IMR-90 (cell line): ENCODE measurements around the gene PGC. TPM values are rescaled to one million over a fixed set of nuclear protein-coding genes. Genes with fewer than 3 reads are reported as not detected.

Source experiments
- ATAC-seq: fragments of 200-7000 bp; cut with Tn5 transposase; 2 replicates; pipeline ENCODE4 v1.9.1; 2020; ENCODE audit warnings: low read depth, mild to moderate bottlenecking, moderate library complexity
- BruUV-seq: library from RNA; stranded (reverse); fragments of 400-500 nt; replicated peaks from 2 replicates; lab custom pipeline; 2021; lab: Mats Ljungman, UMichigan
- CTCF ChIA-PET: fragments of 300-600 bp; formaldehyde crosslinking; extraction: SDS; loops from one replicate; lab custom pipeline; 2021; ENCODE audit warnings: antibody characterized with exemption; lab: Yijun Ruan, JAX
- POLR2A ChIA-PET: fragments of 300-600 bp; sonication (Branson Sonifier 250); formaldehyde crosslinking; loops from one replicate; lab custom pipeline; 2022; ENCODE audit warnings: antibody characterized with exemption; ENCODE audit not compliant: unreplicated experiment; lab: Charles Lee
- DNase-seq: peaks from one replicate; pipeline ENCODE4 v3.0.0; 2013
- H2AFZ ChIP-seq: replicated peaks from 2 replicates; pipeline ENCODE3; 2013; ENCODE audit warnings: low read length, mild to moderate bottlenecking; ENCODE audit not compliant: poor library complexity
- H2AK5ac ChIP-seq: 2 replicates; pipeline ENCODE4 v1.6.1; 2013; ENCODE audit warnings: low read depth, low read length, inconsistent platforms
- H2AK9ac ChIP-seq: replicated peaks from 2 replicates; pipeline ENCODE3; 2013; ENCODE audit warnings: mild to moderate bottlenecking, low read depth, low read length, moderate library complexity; ENCODE audit not compliant: poor library complexity
- H2BK120ac ChIP-seq: 2 replicates; pipeline ENCODE4 v1.6.1; 2013; ENCODE audit warnings: low read depth, low read length, inconsistent platforms
- H2BK15ac ChIP-seq: 3 replicates; pipeline ENCODE4 v1.6.1; 2013; ENCODE audit warnings: low read depth, low read length, inconsistent platforms
- H2BK20ac ChIP-seq: 2 replicates; pipeline ENCODE4 v1.6.1; 2013; ENCODE audit warnings: low read depth, mild to moderate bottlenecking, inconsistent platforms, low read length, moderate library complexity
- H2BK5ac ChIP-seq: 2 replicates; pipeline ENCODE4 v1.6.1; 2013; ENCODE audit warnings: mild to moderate bottlenecking, low read depth, low read length, inconsistent platforms; ENCODE audit not compliant: poor library complexity, severe bottlenecking
- H3K14ac ChIP-seq: replicated peaks from 2 replicates; pipeline ENCODE4 v1.6.1; 2013; ENCODE audit warnings: low read depth, low read length, inconsistent platforms
- H3K18ac ChIP-seq: 2 replicates; pipeline ENCODE4 v1.6.1; 2013; ENCODE audit warnings: low read depth, low read length, control low read depth
- H3K23ac ChIP-seq: 2 replicates; pipeline ENCODE4 v1.6.1; 2013; ENCODE audit warnings: low read depth, low read length, inconsistent platforms
- H3K27ac ChIP-seq: 2 replicates; pipeline ENCODE4 v1.5.1; 2013; ENCODE audit warnings: mild to moderate bottlenecking, control low read depth, low read length; ENCODE audit not compliant: insufficient read depth
- H3K27me3 ChIP-seq: 2 replicates; pipeline ENCODE4 v1.6.1; 2013; ENCODE audit warnings: low read length; ENCODE audit not compliant: control insufficient read depth, insufficient read depth
- H3K36me3 ChIP-seq: 2 replicates; pipeline ENCODE4 v1.6.1; 2013; ENCODE audit warnings: low read length, mixed read lengths; ENCODE audit not compliant: control insufficient read depth, insufficient read depth
- H3K4ac ChIP-seq: 2 replicates; pipeline ENCODE4 v1.6.1; 2013; ENCODE audit warnings: low read depth, low read length, inconsistent platforms
- H3K4me1 ChIP-seq: 2 replicates; pipeline ENCODE4 v1.6.1; 2013; ENCODE audit warnings: low read length, mixed read lengths; ENCODE audit not compliant: control insufficient read depth, insufficient read depth
- H3K4me2 ChIP-seq: 2 replicates; pipeline ENCODE4 v1.6.1; 2013; ENCODE audit warnings: low read depth, mild to moderate bottlenecking, control low read depth, low read length, moderate library complexity
- H3K4me3 ChIP-seq: 2 replicates; pipeline ENCODE4 v1.5.1; 2013; ENCODE audit warnings: low read depth, mild to moderate bottlenecking, control low read depth, low read length, moderate library complexity; ENCODE audit not compliant: insufficient read depth
- H3K56ac ChIP-seq: 2 replicates; pipeline ENCODE4 v1.6.1; 2013; ENCODE audit warnings: low read length, inconsistent platforms; ENCODE audit not compliant: insufficient read depth; ENCODE audit errors: extremely low read depth
- H3K79me1 ChIP-seq, 2 experiments: 2 replicates each; pipeline ENCODE4 v1.6.1; 2013; ENCODE audit warnings: low read length in 2 of 2, inconsistent platforms in 1 of 2, low read depth in 1 of 2
- H3K9ac ChIP-seq: 2 replicates; pipeline ENCODE4 v1.6.1; 2013; ENCODE audit warnings: low read depth, low read length, control low read depth
- H3K9me1 ChIP-seq: 2 replicates; pipeline ENCODE4 v1.6.1; 2013; ENCODE audit warnings: low read length, inconsistent platforms; ENCODE audit not compliant: insufficient read depth
- H3K9me3 ChIP-seq: 2 replicates; pipeline ENCODE4 v1.6.1; 2013; ENCODE audit warnings: low read length; ENCODE audit not compliant: control insufficient read depth, insufficient read depth
- H4K20me1 ChIP-seq: 2 replicates; pipeline ENCODE4 v1.6.1; 2013; ENCODE audit warnings: low read length, inconsistent platforms; ENCODE audit not compliant: insufficient read depth
- H4K5ac ChIP-seq: 2 replicates; pipeline ENCODE4 v1.6.1; 2013; ENCODE audit warnings: mild to moderate bottlenecking, low read depth, low read length, control low read depth
- H4K8ac ChIP-seq, 2 experiments: 2 replicates each; pipeline ENCODE4 v1.6.1; 2013; ENCODE audit warnings: low read depth in 2 of 2, low read length in 2 of 2, control low read depth in 1 of 2, inconsistent platforms in 1 of 2
- H4K91ac ChIP-seq: 2 replicates; pipeline ENCODE4 v1.6.1; 2013; ENCODE audit warnings: low read depth, low read length, inconsistent platforms; ENCODE audit not compliant: insufficient read depth
- CHD1 ChIP-seq: IDR thresholded peaks from 2 replicates; pipeline ENCODE4 v1.6.1; 2012; ENCODE audit warnings: low read depth, low read length, improper control_type of control experiment
- CTCF ChIP-seq: conservative IDR thresholded peaks from 2 replicates; pipeline ENCODE4 v1.5.1; 2012; ENCODE audit warnings: mild to moderate bottlenecking, low read depth, low read length, improper control_type of control experiment
- FOS ChIP-seq: fragments of 150-350 bp; IDR thresholded peaks from 2 replicates; pipeline ENCODE4 v1.6.1; 2016; ENCODE audit warnings: low read depth, low read length
- MAFK ChIP-seq: IDR thresholded peaks from 2 replicates; pipeline ENCODE4 v1.6.1; 2012; ENCODE audit warnings: low read depth, low read length, improper control_type of control experiment
- MAZ ChIP-seq: IDR thresholded peaks from 2 replicates; pipeline ENCODE4 v1.6.1; 2012; ENCODE audit warnings: low read depth, mild to moderate bottlenecking, low read length, improper control_type of control experiment, moderate library complexity, borderline replicate concordance
- MXI1 ChIP-seq: IDR thresholded peaks from 2 replicates; pipeline ENCODE4 v1.6.1; 2012; ENCODE audit warnings: low read depth, mild to moderate bottlenecking, low read length, moderate library complexity, borderline replicate concordance
- POLR2A ChIP-seq: IDR thresholded peaks from 2 replicates; pipeline ENCODE4 v1.6.1; 2012; ENCODE audit warnings: mild to moderate bottlenecking, low read depth, low read length
- USF2 ChIP-seq: fragments of 150-350 bp; IDR thresholded peaks from 2 replicates; pipeline ENCODE4 v1.6.1; 2017; ENCODE audit warnings: mild to moderate bottlenecking, antibody characterized with exemption, low read length, low read depth
- WGBS, 2 experiments: methylation state at CpG; one replicate each; pipeline versions ENCODE4 v1.1.5 to v1.1.7; 2013; ENCODE audit warnings: missing lambda C conversion rate in 2 of 2; ENCODE audit not compliant: insufficient read length in 1 of 2; ENCODE audit errors: extremely low coverage in 2 of 2; 5-methylcytosine and 5-hydroxymethylcytosine counted together
- dilution Hi-C: fragments of 300-500 bp; cut with HindIII; formaldehyde crosslinking; loops from one replicate; pipeline ENCODE4 v1.14.3; 2018; ENCODE audit warnings: low sequenced_read_pairs; ENCODE audit not compliant: unreplicated experiment
- in situ Hi-C: fragments of 300-500 bp; cut with MboI; formaldehyde crosslinking; loops from 3 replicates; pipeline ENCODE4 v1.14.3; 2019; ENCODE audit warnings: low sequenced_read_pairs, inconsistent platforms, mixed read lengths
- intact Hi-C: fragments of 100-400 bp; cut with micrococcal nuclease; formaldehyde crosslinking; loops from 2 replicates; pipeline ENCODE4 v1.10.0; 2022
- polyA plus RNA-seq, 3 experiments: library from polyadenylated mRNA; depleted of rRNA; stranded (reverse); fragments of >200 nt; gene quantifications; 2 replicates each; pipeline ENCODE4 v1.2.3, GENCODE V29; 2012; ENCODE audit warnings: low replicate concordance in 1 of 3
- total RNA-seq: library from RNA; depleted of rRNA; stranded (reverse); fragments of >200 nt; gene quantifications from 2 replicates; pipeline ENCODE4 v1.2.3, GENCODE V29; 2012

Gene PGC
- total and polyA plus RNA-seq, 2 of the 4 experiments (the other 2 are of a cell fraction), result not detected

- Histone ChIP-seq H2BK20ac (no peak overlapping the region), H2AFZ (no peak overlapping the region), H3K56ac (no peak overlapping the region), H2BK120ac (no peak overlapping the region), H4K91ac (no peak overlapping the region), H3K4me2 (no peak overlapping the region), H3K27ac (no peak overlapping the region), H3K4ac (peak overlapping the region; percentile 89), H4K8ac (no peak overlapping the region; a peak in 1 of 4 replicates), H3K23ac (no peak overlapping the region), H3K4me3 (no peak overlapping the region), H2BK5ac (no peak overlapping the region), H2BK15ac (peak overlapping the region; percentile 94; the same call in 1 of the 3 replicates), H4K5ac (no peak overlapping the region), H3K36me3 (no peaks in the 10 kb centered on the region), H3K9me3 (no peaks in the 10 kb centered on the region), H3K14ac (no peak overlapping the region), H2AK5ac (peak overlapping the region; percentile 81), H3K79me1 (peaks cover 6 to 14% of the 10 kb centered on the region in 2 experiments; a peak in 3 of 4 replicates), H3K4me1 (peaks cover 14% of the 10 kb centered on the region), H3K27me3 (no peaks in the 10 kb centered on the region), H3K18ac (no peak overlapping the region), H3K9me1 (peaks cover 18% of the 10 kb centered on the region), H4K20me1 (no peaks in the 10 kb centered on the region), H2AK9ac (peak overlapping the region; percentile 39), H3K9ac (no peak overlapping the region)
- in situ Hi-C loops (no loop called here), dilution Hi-C loops (no loop called here), intact Hi-C loops (no loop called here)
- 95% methylated on average over 4 of the region's 13 CpGs; no CpG with 5 or more reads in 1 of the 2 experiments for WGBS, 2 experiments
- DNase-seq (no peak), ATAC-seq (no peak)
- TF ChIP-seq MAZ (no peak), FOS (no peak), MAFK (no peak), POLR2A (no peak), CTCF (no peak), MXI1 (no peak), CHD1 (no peak), USF2 (no peak)
- POLR2A ChIA-PET, result no interaction called here
- BruUV-seq, result no TSS peak
- CTCF ChIA-PET, result interaction anchor here (0.6 kb wide), 1 partner anchor 35 kb away, joined by 3 read pairs; no protein-coding TSS in a partner anchor
These were observed 22.4 kb downstream of the PGC start for GRCh38 chr6:41724586-41725501.
